Activated T-cell treated with anti-CD3 and anti-CD28 coated beads for 48 hours (primary cell): ENCODE measurements around the gene GSTM1.
"Not testable (repeated sequence)": the region's sequence is repeated elsewhere in the genome, so short reads cannot be mapped to it uniquely, and the experiment has no call there.

Experiments
- DNase-seq: peaks from one replicate; pipeline ENCODE4 v3.0.0-alpha.2; 2020; ENCODE audit warnings: low read depth

Gene GSTM1

GRCh38 chr1:109659997-109660690 lies 27.5 kb upstream of the GSTM1 start:
- DNase-seq: no peak

GRCh38 chr1:109660691-109661026 lies 27.0 kb upstream of the GSTM1 start:
- DNase-seq: not testable (repeated sequence)

GRCh38 chr1:109661391-109661790 lies 26.2 kb upstream of the GSTM1 start:
- no peak for DNase-seq

DNA sequence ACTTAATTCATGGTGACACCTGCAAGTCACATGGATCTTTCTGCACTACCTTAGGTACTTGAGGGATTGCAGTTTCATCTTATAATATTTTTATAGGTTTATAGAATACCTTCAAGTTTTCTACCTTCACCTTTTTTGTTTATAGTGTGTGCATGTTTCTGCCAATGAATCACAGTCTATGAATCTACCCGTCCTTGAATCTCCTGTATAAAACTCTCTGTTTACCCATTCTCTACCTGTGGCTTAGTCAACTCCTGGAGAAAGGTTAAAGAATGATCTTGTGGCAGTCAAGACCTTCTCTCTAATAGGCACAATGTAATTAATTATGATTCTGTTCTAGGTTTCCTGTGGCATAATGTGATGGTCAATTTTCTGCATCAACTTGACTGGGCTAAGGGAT lies 22.9 kb upstream of the GSTM1 start:
- DNase-seq: no peak

GRCh38 chr1:109667452-109668122 lies 20.0 kb upstream of the GSTM1 start, which contains the start of gene GSTM2:
TSS of gene GSTM2 (plus strand) at chr1:109668057. CDS start at chr1:109668116, 59 bp downstream.
- DNase-seq: peak; percentile 82

DNA sequence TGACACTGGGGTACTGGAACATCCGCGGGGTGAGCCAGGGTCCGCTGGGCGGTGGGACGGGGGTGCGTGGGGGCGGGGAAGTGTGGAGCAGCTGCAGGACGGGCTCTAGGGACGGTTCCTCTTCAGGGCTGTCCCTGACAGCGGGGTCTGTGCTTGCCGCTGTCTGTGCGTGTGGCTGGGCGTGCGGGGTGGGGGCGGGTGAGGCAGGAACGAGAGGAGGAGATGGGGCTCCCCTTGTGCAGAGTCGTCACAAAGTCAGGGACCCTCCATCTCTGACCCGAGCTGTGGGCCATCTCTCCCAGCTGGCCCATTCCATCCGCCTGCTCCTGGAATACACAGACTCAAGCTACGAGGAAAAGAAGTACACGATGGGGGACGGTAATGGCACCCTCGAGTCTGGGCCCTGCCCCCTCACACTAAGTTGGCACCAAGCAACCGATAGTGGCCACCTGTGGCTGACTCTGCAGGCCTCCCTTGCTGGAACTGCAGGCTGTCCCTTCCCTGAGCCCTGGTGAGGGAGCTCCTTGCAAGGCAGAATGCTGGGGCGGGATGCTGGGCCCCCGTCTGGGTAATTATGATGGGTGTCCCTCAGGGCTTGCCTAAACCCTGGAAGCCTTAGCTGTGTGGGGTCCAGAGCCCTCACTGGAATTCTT lies 19.4 kb upstream of the GSTM1 start:
- no peak for DNase-seq

DNA sequence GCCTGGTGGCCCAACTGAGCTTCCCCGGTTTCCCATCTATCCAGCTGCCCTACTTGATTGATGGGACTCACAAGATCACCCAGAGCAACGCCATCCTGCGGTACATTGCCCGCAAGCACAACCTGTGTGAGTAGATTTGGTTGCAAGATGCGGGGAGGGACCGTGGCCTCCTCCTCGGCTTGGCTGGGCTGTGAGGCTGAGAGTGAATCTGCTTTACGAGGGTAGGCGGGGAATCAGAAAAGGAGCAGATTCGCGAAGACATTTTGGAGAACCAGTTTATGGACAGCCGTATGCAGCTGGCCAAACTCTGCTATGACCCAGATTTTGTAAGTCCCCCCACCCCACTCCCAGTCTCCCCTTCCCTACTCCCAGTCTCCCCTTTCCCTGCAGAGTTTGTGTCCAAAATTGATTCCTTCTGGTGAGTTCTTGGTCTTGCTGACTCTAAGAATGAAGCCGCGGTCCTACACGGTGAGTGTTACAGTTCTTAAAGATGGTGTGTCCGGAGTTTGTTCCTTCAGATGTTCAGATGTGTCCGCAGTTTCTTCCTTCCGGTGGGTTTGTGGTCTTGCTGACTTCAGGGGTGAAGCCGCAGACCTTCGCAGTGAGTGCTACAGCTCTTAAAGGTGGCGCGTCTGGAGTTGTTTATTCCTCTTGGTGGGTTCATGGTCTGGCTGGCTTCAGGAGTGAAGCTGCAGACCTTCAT lies 18.2 kb upstream of the GSTM1 start:
- no peak for DNase-seq

- DNase-seq: not testable (repeated sequence)
These were observed 17.7 kb upstream of the GSTM1 start for GRCh38 chr1:109669949-109670302.

DNA sequence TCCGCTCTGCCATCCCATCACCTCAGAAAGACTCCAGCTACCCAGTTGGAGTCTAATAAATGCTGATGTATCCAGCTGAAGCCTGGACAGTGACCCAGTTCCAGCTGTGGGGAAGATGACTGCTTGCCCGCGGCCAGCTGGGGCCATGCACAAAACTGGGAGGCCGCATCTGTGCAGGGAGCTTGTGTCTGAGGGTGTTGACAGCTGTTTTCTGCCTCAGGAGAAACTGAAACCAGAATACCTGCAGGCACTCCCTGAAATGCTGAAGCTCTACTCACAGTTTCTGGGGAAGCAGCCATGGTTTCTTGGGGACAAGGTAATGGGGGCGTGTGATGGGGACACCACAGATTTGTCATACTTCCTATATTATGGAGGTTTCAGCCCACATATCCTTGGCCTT lies 16.6 kb upstream of the GSTM1 start:
- DNase-seq: no peak

GRCh38 chr1:109673861-109674260 lies 13.8 kb upstream of the GSTM1 start:
- not testable (repeated sequence) for DNase-seq

DNA sequence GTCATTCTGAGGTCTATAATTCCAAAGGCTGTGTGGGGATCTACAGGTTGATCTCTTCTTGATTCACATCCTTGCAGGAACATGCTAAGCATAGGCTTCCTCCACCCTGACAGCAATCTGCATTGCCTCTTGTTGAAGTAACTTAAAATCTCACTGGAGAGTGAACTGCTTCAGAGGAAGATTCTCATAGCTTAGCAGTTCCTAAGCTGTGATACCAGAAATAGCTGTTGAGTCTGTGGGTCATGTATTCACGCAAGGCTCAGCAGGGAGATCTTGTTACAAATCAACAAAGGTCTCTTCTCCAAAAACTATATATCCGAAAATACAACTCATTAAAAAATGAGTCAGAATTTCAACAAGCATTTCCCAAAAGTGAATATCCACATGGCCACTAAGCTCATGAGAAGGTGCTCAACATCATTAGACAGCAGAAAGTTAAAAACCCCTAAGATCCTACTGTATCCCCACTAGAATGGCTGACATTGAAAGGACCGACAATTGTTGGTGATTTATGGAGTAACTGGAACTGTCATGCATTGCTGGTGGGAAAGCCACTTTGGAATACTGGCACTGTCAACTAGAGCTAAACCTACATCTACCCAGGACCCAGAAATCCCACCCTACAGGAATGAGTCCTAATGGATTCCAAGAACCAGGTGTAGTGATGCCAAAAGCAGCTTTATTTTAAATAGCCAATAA lies 10.8 kb upstream of the GSTM1 start:
- DNase-seq: not testable (repeated sequence)

GRCh38 chr1:109677459-109677858 lies 10.2 kb upstream of the GSTM1 start:
- no peak for DNase-seq

DNA sequence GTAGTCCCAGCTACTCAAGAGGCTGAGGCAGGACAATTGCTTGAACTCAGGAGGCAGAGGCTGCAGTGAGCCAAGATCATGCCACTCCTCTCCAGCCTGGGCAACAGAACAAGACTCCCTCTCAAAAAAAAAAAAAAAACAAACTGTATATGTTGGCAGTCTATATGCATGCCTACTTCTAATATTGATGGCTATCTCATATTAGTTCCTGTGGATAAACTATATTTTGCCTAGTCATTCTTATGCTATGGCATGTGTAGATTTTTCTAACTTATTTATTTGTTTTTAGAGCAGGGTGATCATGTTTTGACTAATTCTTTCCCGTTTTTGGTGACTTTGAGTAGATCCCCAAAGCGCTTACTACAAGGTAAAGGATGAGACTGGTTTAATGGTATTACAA lies 9.0 kb upstream of the GSTM1 start:
- DNase-seq: not testable (repeated sequence)

- DNase-seq: not testable (repeated sequence)
These were observed 2.8 kb upstream of the GSTM1 start for GRCh38 chr1:109684777-109685176.

DNA sequence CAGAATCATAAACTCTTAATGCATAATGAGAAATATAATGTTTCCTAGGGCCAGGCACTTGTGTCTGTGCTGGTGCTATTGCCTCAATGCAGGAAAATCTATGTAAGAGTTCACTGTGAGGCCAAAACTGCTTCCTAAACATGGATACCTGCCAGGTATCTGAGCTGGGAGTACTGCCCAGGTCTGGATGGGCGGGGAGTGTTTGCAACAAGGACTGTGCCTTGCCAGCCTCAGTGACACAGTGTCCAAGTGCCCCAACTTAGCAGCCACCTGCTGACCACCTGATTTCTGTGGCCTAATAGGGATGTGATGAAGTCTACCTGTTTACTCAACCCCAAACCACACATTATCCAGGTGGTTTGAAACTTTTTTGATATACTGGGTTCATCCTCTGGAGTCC lies 2.2 kb upstream of the GSTM1 start:
- DNase-seq: not testable (repeated sequence)

GRCh38 chr1:109685890-109686289 lies 1.7 kb upstream of the GSTM1 start:
- not testable (repeated sequence) for DNase-seq

GRCh38 chr1:109687109-109687508 lies 508 bp upstream of the GSTM1 start:
- DNase-seq: not testable (repeated sequence)

DNA sequence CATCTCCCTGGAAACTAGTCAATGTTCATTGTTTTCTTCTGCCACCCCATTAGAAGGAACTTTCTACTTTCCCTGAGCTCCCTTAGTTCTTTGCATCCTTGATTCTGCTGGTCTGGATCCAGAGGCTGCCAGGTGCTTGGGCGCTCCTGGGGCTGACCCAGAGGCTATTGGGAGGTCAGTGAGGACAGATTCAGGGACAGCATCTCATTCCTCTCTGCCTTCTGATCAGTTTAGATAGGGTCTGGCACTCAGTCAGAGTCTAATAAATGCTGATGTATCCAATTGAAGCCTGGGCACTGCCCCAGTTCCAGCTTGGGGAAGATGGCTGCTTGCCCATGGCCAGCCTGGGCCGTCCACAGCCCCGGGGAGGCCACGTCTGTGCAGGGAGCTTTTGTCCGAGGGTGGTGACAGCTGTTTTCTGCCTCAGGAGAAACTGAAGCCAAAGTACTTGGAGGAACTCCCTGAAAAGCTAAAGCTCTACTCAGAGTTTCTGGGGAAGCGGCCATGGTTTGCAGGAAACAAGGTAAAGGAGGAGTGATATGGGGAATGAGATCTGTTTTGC lies 2.3 kb downstream of the GSTM1 start:
- no peak for DNase-seq

DNA sequence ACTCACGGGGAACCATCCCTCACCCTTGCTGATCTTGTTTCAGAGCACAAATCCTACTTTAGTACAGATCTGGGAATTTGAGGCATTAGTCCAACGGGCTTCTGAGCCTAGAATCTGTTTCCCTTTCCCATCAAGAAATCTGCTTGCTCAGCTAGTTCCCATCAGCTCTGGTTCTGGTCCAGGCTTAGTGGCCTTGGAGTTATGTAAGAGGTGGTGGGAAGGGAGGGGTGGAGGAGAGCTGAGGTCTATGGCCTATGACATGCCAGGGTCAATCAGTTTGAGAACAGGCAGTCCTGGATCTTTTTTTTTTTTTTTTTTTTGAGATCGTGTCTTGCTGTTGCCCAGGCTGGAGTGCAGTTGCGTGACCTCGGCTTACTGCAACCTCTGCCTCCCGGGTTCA lies 4.1 kb downstream of the GSTM1 start:
- DNase-seq: no peak

GRCh38 chr1:109694400-109694799 lies 6.8 kb downstream of the GSTM1 start:
- DNase-seq: not testable (repeated sequence)

DNA sequence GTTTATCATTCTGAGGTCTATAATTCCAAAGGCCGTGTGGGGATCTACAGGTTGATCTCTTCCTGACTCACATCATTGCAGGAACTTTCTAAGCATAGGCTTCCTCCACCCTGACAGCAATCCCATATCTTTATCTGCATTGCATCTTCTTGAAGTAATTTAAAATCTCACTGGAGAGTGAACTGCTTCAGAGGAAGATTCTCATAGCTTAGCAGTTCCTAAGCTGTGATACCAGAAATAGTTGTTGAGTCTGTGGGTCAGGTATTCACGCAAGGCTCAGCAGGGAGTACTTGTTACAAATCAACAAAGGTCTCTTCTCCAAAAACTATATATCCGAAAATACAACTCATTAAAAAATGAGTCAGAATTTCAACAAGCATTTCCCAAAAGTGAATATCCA lies 7.5 kb downstream of the GSTM1 start:
- not testable (repeated sequence) for DNase-seq

DNA sequence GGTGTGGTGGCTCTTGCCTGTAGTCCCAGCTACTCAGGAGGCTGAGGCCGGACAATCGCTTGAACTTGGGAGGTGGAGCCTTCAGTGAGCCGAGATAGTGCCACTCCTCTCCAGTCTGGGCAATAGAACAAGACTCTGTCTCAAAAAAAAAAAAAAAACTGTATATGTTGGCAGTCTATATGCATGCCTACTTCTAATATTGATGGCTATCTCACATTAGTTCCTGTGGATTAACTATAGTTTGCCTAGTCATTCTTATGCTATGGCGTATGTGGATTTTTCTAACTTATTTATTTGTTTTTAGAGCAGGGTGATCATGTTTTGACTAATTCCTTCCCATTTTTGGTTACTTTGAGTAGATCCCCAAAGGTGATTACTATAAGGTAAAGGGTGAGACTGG lies 9.4 kb downstream of the GSTM1 start:
- DNase-seq: no peak
